Large intestine (tissue), 3 donors: Measurements from ENCODE around the gene BCAR3. TPM values are rescaled to one million over a fixed set of nuclear protein-coding genes. Genes with fewer than 3 reads are reported as not detected.

ENCODE experiments used
- DNase-seq, 2 donors: peaks; one replicate each; pipeline versions ENCODE4 v3.0.0 to v3.0.0-alpha.2; 2013
- H3K27ac ChIP-seq: one replicate; pipeline ENCODE4 v1.5.1; 2013; ENCODE audit warnings: low read length
- H3K27me3 ChIP-seq: 2 replicates; pipeline ENCODE4 v1.6.1; 2013; ENCODE audit warnings: low read length; ENCODE audit not compliant: control insufficient read depth, insufficient read depth
- H3K36me3 ChIP-seq: 2 replicates; pipeline ENCODE4 v1.6.1; 2013; ENCODE audit warnings: low read length; ENCODE audit not compliant: control insufficient read depth, insufficient read depth
- H3K4me1 ChIP-seq: one replicate; pipeline ENCODE4 v1.6.1; 2013; ENCODE audit warnings: low read length; ENCODE audit not compliant: control insufficient read depth, insufficient read depth
- H3K4me3 ChIP-seq: one replicate; pipeline ENCODE4 v1.5.1; 2013; ENCODE audit warnings: low read length
- H3K9me3 ChIP-seq: one replicate; pipeline ENCODE4 v1.6.1; 2013; ENCODE audit warnings: mild to moderate bottlenecking, low read depth, low read length, moderate library complexity; ENCODE audit not compliant: control insufficient read depth
- WGBS: methylation state at CpG from one replicate; pipeline ENCODE4 v1.1.5; 2013; ENCODE audit warnings: low lambda C conversion rate; ENCODE audit not compliant: insufficient coverage; 5-methylcytosine and 5-hydroxymethylcytosine counted together
- polyA plus RNA-seq: library from polyadenylated mRNA; unstranded; fragments of 120-200 nt; gene quantifications from one replicate; pipeline ENCODE4 v1.2.1, GENCODE V29; 2013

Gene BCAR3
- polyA plus RNA-seq, 1 donor = 11.7 TPM

GRCh38 chr1:93616221-93616995, 65.2 kb downstream of the BCAR3 start:
- no peak for DNase-seq
- Histone ChIP-seq H3K4me3 (no peak overlapping the region), H3K4me1 (peaks cover 57% of the 10 kb centered on the region)

DNA sequence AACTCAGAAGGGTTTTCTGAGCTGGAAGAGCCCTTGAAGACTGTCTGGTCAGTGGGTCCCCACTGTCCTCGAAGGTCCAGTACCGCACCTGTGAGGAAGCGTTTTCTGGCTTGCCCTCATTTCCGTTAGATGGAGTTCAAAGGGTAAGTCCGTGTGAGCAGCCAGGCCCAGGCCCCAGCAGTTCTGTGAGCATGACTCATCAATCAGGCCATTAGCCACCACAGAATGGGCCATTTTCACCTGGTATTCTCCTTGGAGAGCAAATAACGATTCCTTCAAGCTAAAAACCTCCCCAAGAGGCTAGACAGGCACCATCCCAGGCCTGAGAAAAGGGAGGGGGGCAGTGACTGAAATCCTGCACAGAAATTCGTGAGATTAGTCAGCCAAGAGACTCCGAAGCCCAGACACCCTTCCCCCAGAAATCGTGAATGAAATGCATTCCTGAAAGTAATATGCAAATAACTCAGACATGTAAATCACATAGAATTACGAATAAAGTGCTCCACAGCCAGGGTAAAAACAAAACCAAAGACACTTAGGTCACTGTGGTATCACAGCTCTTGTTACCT, 66.0 kb downstream of the BCAR3 start:
- H3K27me3 ChIP-seq = no peaks in the 10 kb centered on the region
- peaks cover 54% of the 10 kb centered on the region for H3K4me1 ChIP-seq
- DNase-seq = no peak
- WGBS = no CpG with 5 or more reads among the region's 10 CpGs
- no peak overlapping the region for H3K27ac ChIP-seq
- H3K4me3 ChIP-seq = no peak overlapping the region
- no peaks in the 10 kb centered on the region for H3K9me3 ChIP-seq
- H3K36me3 ChIP-seq = no peaks in the 10 kb centered on the region

More at GRCh38 chr1:93616221-93616995, 65.2 kb downstream of the BCAR3 start:
- no peaks in the 10 kb centered on the region for H3K36me3 ChIP-seq
- H3K27me3 ChIP-seq = no peaks in the 10 kb centered on the region
- 100% methylated on average over 2 of the region's 8 CpGs for WGBS
- H3K9me3 ChIP-seq = no peaks in the 10 kb centered on the region
- peak overlapping the region; percentile 91 for H3K27ac ChIP-seq

- peaks cover 50% of the 10 kb centered on the region for H3K4me1 ChIP-seq
- DNase-seq = no peak
- 95% methylated on average over 4 of the region's 14 CpGs for WGBS
Observed at GRCh38 chr1:93614986-93615581, 66.6 kb downstream of the BCAR3 start.

GRCh38 chr1:93614541-93614940, 67.1 kb downstream of the BCAR3 start:
- no peaks in the 10 kb centered on the region for H3K27me3 ChIP-seq
- H3K4me1 ChIP-seq = peaks cover 44% of the 10 kb centered on the region
- no peak for DNase-seq
- no CpG with 5 or more reads among the region's 7 CpGs for WGBS
- no peak overlapping the region for H3K4me3 ChIP-seq
- H3K9me3 ChIP-seq = no peaks in the 10 kb centered on the region
- no peaks in the 10 kb centered on the region for H3K36me3 ChIP-seq
- no peak overlapping the region for H3K27ac ChIP-seq

More at GRCh38 chr1:93614986-93615581, 66.6 kb downstream of the BCAR3 start:
- Histone ChIP-seq H3K36me3 (no peaks in the 10 kb centered on the region), H3K27ac (no peak overlapping the region), H3K9me3 (no peaks in the 10 kb centered on the region), H3K4me3 (no peak overlapping the region), H3K27me3 (no peaks in the 10 kb centered on the region)

- no CpG with 5 or more reads among the region's 11 CpGs for WGBS
- Histone ChIP-seq H3K4me1 (peaks cover 39% of the 10 kb centered on the region), H3K27ac (peak overlapping the region; percentile 4), H3K27me3 (no peaks in the 10 kb centered on the region), H3K36me3 (no peaks in the 10 kb centered on the region), H3K4me3 (peak overlapping the region; percentile 3), H3K9me3 (no peaks in the 10 kb centered on the region)
- no peak for DNase-seq
Observed at GRCh38 chr1:93613898-93614297, 67.7 kb downstream of the BCAR3 start.

DNA sequence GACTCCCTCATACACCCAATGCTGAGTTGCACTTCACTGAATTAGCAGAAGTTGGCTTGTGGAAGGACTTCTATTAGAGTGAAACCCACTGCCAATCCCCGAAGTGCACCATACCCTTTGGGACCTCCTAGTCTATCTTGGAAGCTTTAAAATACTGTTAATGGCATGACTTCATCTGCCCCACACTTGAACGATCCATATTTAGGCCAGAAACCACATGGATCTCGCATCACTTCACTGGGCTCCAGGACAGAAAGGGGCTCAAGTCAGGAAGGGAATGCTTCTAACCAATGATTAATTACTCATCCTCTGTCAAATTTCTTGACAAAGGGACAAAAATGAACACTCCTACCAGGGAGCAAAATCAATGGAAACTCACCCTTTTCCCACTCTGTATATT, 69.1 kb downstream of the BCAR3 start:
- DNase-seq = no peak
- H3K27ac ChIP-seq = no peak overlapping the region
- WGBS = no CpG with 5 or more reads among the region's 3 CpGs
- H3K4me1 ChIP-seq = peaks cover 27% of the 10 kb centered on the region
- H3K36me3 ChIP-seq = no peaks in the 10 kb centered on the region
- H3K4me3 ChIP-seq = no peak overlapping the region
- H3K27me3 ChIP-seq = no peaks in the 10 kb centered on the region
- no peaks in the 10 kb centered on the region for H3K9me3 ChIP-seq

DNA sequence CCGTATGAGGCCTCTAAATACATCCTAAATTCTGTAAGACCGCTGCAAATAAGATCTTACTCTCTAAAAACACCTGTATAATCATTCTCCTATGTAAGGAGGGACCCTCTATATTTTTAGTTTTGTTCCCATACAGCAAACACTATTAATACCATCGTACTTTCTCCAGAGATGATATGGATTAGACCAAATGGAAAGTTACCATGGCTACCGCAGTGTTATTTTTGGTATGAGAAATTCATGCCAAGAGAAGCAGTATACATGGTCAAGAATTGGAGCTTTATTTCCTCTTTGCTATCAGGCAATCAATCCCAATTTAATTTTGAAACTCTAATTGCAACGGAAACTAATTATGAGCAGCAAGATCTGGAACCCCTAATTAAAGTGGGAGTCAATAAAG, 70.0 kb downstream of the BCAR3 start:
- H3K27me3 ChIP-seq = no peaks in the 10 kb centered on the region
- H3K27ac ChIP-seq = no peak overlapping the region
- no peaks in the 10 kb centered on the region for H3K9me3 ChIP-seq
- no peak for DNase-seq
- H3K4me1 ChIP-seq = peaks cover 18% of the 10 kb centered on the region
- WGBS = 94% methylated on average over 3 of the region's 5 CpGs
- H3K36me3 ChIP-seq = no peaks in the 10 kb centered on the region
- H3K4me3 ChIP-seq = no peak overlapping the region

DNA sequence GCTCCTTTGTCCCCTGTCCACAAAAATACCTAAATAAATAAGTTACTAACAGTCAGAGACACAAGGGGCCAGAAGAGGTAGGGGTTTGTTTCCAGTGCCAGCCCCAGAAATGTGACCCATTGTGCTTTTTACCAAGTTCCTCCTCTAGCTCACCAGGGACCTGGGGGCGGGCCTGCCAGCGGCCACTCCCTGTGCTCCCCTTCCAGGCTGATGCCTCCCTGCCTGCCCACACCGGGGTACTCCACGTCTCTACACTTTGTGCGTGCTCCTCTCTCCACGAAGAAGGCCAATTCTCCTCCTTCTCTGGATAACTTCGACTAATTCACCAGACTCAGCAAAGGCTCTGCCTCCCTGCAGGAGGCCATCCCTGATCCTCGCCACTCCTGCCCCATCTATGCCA, 72.1 kb downstream of the BCAR3 start:
- WGBS = no CpG with 5 or more reads among the region's 8 CpGs
- Histone ChIP-seq H3K36me3 (no peaks in the 10 kb centered on the region), H3K27ac (no peak overlapping the region), H3K4me3 (no peak overlapping the region), H3K9me3 (no peaks in the 10 kb centered on the region), H3K4me1 (peaks cover 18% of the 10 kb centered on the region), H3K27me3 (no peaks in the 10 kb centered on the region)
- DNase-seq = no peak

GRCh38 chr1:93608187-93609109, 73.2 kb downstream of the BCAR3 start:
- Histone ChIP-seq H3K27me3 (no peaks in the 10 kb centered on the region), H3K4me1 (peaks cover 14% of the 10 kb centered on the region), H3K4me3 (no peak overlapping the region), H3K27ac (no peak overlapping the region), H3K9me3 (no peaks in the 10 kb centered on the region), H3K36me3 (no peaks in the 10 kb centered on the region)
- 80% methylated on average over 1 of the region's 15 CpGs for WGBS
- DNase-seq = no peak

DNA sequence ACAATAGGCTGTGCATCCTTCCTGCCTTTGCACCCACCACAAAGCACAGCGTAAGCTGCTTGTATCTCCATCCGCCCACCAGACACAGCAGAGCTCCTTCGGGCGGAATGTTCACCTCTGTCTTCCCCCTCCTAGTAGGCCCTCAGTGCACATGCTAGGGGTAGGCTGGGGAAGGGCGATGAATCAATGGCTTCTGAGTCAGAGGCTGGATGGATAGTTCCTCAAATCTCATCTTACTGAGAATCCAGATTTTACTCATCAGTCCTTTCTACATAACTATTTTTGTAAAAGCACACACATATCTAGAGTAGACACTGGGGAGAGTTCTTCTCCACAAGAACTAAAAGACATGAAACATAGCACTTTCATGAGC, 73.8 kb downstream of the BCAR3 start:
- WGBS = no CpG with 5 or more reads among the region's 5 CpGs
- Histone ChIP-seq H3K36me3 (no peaks in the 10 kb centered on the region), H3K27me3 (no peaks in the 10 kb centered on the region), H3K4me1 (peaks cover 14% of the 10 kb centered on the region), H3K4me3 (no peak overlapping the region), H3K27ac (no peak overlapping the region), H3K9me3 (no peaks in the 10 kb centered on the region)
- no peak for DNase-seq
